Epidermal melanocyte (primary cell): Measurements from ENCODE around the gene SDC4.

ENCODE experiments used
- DNase-seq: peaks from one replicate; pipeline ENCODE4 v3.0.0; 2011; ENCODE audit warnings: low spot score; ENCODE audit not compliant: insufficient read length

SDC4 gene, protein sequence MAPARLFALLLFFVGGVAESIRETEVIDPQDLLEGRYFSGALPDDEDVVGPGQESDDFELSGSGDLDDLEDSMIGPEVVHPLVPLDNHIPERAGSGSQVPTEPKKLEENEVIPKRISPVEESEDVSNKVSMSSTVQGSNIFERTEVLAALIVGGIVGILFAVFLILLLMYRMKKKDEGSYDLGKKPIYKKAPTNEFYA

DNA sequence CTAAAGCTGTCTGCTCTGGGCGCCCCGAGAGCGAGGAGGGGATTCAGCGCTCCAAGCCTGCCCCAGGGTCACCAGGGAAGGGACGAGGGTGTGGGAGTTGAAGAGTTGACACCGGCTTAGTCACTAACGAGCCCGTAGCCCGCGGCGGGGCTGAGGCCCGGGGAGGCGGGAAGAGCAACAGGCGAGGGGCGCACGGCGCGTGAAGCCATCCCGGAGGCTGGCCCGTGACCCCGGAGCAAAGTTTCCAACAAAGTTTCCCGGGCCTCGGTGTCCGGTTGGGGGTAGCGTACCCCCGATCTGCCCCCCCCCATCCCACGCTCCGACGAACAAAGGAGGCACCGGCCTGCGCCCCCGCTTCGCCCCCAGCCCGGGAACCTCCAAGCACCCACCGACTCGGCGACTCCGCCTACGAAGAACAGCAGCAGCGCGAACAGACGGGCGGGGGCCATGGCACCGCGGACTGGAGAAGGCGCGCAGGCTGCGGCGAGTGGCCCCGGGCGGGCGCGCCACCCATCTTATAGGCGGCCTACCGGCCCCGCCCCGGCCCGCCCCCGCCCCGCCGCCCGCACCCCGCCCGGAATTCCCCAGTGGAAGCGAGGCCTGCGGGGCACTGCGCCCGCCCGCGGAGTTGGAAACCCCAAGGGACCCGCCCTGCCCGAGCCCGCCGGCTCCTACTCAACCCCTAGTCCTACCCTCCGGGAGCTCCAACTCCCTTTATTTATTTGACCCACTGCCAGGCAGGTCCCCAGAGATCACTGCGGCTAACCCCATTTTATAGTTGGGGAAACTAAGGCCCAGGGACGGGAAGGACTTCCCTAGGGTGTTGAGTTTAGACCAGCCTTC lies at the start of gene SDC4:
SDC4 (minus strand) TSS at position 489 of the 843 bp plus-strand sequence; CDS start at position 449, 40 bp downstream.
- DNase-seq: peak; percentile 76

DNA sequence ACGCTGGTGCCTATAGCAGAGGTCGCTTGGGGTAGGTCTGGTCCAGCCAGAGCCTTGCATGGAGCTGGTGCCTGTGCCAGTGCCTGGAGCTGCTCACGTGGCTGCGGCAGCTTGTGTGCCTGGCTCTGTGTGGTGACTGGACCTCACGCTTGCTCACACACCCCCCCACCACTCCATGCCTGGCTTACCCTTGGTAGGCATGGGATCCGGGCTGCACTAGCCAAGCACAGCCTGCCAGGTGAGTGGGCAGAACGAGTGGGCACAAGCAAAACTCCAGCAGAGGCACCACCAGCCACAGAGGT lies 46.8 kb upstream of the SDC4 start:
- no peak for DNase-seq

DNA sequence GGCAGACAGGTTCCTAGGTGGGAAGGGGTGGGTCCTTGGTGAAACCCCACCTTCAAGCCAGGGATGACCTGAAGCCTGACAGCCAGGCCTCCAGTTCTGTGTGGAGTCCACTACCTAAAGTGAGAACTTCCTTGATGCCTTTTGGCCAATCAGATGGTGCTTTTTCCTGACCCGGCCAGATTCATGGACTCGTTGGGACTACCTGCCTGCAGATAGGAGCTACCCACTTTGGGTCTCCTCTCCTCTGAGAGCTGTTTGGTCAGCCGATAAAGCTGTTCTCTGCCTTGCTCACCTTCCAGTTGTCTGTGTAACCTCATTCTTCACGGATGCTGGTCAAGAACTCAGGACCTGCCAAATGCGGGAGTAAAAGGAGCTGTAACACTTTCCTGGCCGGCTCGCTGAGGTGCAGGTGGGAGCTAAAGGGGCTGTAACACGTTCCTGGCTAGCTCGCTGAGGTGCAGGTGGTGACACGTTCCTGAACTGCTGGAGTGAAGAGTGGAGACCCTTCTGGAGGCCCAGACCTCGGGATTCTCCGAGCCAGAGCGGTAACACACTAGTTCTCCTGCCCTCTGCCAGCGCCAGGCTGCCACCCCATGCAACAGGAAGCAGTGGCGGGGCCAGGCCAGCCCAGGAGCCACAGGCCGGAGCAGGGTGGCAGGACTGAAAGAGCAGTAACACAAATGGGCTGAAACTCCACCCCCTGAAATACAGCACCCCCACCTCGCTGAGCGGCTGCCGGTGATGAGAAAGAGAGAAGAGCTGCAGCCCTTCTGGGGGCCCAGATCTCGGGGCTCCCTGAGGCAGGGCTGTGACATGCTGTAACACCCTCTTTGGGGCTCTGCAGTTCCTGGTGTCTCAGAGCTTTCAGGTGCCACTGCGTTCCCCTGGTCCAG lies 46.2 kb upstream of the SDC4 start:
- no peak for DNase-seq

DNA sequence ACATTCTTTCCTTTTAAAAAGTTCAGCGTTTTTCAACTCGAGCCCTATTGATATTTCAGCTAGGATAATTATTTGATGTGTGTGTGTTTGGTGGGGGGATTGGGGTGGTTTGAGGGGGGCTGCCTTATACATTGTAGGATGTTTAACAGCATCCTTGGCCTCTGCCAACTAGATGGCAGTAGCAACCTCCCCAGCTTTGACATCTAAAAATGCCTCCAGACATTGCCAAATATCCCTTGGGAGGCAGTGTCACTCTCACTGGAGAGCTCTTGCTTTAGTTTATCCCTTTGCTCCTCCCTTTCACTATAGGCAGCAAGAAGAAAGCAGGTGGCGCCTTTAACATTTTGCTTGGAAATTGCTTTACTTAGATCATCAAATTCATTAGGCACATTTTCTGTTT lies 44.5 kb upstream of the SDC4 start:
- DNase-seq: no peak

DNA sequence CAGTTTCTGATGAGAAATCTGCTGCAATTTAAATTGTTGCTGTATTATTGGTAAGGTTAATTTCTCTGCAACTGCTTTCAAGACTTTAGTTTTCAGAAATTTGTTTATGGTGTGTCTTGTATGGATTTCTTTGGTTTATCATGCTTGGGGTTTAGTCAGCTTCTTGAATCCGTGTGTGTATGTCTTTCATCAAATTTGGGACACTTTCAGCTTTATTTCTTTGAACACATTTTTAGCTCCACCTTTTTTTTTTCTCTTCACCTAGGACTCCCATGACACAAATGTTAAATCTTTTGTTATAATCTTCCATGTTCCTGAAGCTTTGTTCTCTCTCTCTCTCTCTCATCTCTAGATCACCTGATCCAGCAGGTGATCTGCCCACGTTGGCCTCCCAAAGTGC lies 43.3 kb upstream of the SDC4 start:
- no peak for DNase-seq

DNA sequence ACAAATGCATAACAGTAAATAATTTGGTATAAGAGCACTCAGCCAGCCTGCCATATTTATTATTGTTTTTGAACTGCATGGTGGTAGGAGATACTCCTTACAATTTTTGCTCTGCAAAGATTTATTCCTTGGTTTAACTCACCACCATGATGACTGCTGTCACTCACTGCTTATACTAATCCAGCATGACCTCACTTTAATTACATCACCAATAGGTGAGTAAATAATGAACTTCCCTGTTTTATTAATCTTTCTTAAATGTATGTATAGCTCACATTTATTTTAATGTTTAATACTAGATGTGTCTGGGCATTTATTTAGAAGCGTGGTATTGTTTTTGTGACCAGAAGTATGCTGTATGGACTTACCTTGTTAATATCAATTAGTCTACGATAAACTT lies 42.7 kb upstream of the SDC4 start:
- DNase-seq: no peak

DNA sequence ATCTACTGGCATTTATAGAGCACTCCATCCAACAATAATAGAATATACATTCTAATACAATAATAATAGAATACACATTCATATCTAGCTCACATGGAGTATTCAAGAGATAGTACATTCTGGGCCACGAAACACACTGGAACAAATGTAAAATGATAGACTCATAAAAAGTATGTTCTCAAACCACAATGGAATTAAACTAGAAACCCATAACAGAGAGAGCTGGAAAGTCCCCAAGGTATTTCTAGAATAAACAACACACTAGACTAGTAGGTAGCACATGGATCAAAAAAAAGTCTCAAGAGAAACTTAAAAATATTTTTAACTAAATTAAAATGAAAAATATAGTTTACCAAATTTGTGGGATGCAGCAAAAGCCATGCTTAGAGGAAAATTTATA lies 39.0 kb upstream of the SDC4 start:
- DNase-seq: no peak

DNA sequence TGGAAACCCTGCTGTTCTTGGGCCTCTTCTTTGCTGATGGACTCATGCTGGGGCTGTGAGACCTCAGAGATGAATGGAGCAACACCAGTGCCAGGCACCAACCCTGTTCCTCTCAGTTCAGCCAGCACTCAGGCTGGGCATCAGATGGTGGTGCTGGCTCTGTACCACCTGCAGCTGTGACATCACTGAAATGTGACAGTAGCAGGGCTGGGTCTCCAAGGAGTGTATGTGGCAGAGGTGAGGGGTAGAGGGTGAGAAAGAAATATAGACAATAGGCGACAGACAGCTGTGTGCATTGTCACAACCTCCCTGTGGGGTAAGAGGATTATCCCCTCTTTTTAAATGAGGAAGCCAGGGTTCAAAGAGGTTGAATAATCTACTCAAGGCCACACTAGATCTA lies 30.0 kb upstream of the SDC4 start, which contains the start of gene TP53TG5:
TP53TG5 (minus strand) TSS at position 135 of the 400 bp plus-strand sequence; CDS start at position 46, 89 bp downstream.
- DNase-seq: no peak

DNA sequence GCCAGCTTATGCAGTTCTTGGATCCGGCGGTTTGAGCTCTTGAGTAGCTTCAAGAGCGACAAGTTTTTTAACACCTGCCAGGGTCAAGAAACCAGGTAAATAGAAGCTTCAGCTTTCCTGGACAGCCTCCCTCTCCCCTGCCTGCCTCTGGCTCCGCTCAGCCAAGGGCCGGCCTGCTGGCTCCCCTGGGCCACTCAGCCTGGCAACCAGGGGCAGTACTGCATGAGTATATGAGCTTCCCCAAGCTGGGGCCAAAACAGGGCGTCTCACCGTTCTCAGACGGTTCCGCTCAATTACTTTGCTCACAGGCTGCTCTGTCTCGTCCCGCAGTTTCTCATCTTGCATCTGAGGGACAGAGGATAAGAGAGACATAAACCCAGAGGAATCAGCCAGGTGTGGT lies 29.0 kb upstream of the SDC4 start:
- DNase-seq: no peak

DNA sequence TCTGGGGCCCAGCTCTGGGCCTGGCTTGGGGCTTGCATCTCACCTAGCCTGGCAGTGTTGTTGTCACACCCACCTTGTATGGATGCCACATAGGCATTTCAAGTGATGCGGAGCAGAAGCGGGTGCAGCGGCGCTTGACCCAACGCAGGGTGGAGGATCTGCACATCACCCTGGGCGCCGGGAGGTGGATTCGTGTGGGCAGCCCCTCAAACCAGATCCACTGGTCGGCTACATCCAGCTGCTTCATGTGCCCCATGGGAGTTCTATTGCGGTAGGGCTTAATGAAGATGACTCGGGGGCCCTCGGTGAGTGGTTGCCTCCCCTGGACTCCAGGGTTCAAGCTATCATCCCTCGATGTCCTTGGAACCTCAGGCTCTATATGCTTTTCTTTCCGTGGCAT lies 26.7 kb upstream of the SDC4 start:
- no peak for DNase-seq

DNA sequence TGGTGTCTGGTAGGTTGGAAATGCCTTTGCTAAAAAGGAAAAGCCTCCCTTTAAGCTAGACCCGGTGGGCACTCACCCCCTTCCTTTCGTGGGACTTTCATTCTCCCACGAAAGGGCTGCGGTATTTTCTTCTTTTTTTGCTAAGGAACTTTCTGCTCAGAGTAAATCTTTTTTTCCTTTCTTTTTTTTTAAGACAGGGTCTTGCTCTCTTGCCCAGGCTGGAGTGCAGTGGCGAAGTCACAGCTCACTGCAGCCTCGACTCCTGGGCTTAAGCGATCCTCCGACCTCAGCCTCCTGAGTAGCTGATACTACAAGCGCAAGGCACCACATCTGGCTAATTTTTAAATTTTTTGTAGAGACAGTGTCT lies 25.9 kb upstream of the SDC4 start:
- DNase-seq: no peak

DNA sequence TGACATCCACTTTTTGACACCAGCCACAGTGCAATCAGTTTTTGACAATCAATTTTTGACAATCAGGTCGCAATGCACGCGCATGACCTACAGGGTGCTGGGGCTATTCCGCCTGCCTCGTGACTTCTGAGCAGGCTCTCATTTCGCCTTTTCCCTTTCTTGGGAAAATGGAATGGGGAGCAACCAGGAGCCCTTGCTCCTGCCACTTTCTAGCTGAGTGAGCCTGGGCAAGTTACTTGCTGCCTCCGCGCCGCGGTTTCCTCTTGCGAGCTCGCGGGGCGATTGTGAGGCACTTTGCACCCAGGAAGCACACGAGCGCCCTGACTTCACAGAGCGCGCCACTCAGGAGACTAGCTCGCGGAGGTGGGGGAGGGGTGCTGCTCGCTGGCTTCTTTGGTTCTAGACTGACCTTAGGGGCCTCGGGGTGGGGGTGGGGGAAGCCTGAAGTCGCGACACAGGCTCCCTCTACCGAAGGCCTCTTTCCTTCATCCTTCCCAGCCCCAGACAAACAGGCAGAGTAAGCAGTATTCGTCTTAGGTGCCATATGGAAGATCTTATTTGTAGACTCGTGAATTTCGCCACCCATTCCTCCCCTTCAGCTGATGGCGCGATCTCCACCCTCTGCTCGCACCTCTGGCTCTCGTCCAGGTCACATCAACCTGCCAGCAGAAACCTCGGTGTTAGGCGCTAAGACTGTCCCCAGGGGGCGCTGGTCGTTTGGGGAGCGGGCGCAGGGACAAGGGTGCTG lies 25.3 kb upstream of the SDC4 start:
- DNase-seq: peak; percentile 73

DNA sequence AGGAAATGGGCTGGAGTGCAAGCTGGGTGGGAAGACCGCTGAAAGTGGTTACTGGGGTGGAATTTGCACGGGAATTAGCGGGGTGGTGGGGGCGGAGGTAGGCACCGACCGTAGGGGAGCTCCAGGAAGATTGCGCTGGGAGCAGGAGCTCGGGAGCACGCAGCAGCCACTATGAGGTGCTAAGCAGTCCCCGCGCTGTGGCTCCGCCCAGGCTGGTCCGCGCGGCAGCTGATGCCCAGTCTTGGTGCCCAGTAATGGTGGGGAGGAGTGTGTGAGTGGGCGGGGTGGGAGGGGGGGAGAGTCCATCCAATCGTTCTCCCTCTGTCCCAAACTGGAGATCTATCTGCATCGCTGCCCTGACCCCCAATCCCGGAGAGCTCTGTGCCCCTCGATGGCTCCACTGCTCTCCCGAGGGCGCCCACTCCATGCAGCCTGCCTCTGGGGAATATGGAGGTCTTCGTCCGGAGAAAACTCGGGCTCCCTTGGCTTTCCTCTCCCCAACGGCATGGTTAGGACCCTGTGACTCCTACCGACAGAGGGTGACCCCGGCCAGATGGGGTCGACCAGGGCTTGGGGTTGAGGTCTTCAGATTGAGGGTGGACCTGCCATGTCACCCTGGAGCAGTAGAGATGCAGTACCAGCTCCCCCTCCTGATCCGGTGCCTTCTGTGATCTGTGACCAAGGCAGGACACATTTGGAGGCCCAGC lies 24.6 kb upstream of the SDC4 start:
- no peak for DNase-seq

DNA sequence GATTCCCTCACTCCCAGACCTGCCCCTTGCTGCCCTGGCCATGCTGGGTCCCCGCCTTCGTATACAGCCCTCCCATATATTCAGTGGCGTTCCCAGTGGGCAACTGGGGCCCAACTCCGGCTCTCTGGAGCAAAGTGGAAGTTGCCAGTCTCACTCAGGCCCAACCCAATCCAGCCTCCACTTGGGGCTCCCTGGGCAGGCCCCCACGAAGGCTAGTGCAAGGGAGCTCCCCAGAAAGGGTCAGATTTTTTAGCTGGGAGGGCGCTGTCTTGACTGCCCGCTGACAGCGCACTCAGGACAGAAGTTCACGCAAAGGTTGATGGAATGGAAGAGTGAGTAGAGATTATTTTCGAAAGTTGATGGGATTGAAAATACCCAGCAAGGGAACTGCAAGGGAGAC lies 24.0 kb upstream of the SDC4 start:
- no peak for DNase-seq

DNA sequence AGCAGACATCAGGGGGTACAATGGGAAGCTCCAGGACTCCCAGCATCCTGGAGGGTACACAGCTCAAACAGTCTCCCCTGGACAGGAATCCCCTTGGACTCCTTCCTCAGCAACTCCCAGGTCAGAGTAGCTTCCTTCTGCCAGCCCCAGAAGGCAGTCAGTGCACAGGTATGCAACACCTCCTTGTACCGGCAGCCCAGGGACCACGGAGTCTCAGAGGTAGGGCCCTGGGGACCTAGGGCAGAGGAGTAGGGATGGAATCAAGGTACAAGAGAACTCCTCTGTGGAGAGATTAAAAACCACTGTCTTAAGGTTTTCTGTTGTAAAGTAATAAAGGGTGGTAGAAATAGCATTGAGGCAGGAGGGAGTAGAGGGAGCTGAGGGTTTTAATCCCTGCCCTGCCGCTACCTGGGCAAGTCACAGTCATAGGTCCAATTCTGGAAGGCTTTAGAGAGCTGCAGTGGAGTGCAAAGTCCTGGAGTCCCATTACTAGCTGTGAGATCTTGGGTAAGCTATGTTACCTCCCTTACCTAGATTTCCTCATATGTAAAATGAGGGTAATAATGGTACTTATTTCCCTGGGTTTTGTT lies 22.4 kb upstream of the SDC4 start:
- no peak for DNase-seq

DNA sequence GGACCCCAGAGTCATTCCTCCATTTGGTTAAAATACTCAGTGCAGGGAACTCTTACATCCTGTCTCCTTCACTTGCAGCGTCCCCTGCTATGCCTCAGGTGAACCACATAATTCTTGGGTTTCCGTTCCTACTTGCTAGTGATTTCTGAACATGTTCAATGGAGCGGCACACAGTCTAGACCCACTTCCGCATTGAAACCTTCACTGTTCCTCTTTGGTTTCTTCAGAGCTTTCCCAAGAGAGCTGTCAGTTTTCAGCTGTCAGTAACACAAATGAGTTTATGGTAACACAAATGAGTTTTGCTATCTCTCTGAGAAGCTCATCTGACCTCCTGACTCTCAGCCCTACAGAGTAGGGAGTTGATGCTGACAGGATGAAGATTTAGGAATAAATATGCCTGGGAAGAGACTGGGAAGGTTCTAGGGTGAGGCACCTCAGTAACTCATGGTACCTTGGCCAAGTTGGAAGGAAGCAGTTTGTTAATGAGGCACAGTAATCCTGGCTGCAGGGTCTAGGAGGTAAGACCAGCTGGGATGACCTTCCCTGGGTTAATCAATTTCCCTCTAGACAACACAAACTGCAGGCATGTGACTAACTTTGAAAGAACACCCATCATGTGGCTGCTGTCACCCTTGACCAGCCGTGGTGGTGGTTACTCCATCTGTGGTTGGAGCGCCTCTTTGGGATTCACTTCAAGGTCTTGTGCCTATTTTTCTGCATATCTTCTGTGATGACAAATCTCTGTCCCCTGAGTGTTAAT lies 20.2 kb upstream of the SDC4 start:
- DNase-seq: no peak

DNA sequence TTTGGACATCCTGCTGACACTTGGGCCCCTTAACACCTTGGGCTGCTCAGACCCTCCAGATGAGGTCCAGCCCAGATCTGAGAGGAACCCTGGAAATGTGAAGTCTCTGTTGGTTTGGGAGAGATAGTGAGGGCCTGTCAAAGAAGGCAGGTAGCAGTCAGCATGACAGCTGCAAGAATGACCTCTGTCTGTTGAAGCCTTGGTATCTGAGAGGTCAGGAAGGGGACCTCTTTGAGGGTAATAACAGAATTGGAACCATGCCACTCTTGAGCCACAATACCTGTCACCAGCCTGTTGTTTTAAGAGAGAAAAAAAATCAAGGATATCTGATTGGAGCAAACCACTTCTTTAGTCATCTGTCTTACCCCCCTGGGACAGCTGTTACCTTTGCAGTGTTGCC lies 18.9 kb upstream of the SDC4 start:
- DNase-seq: no peak

DNA sequence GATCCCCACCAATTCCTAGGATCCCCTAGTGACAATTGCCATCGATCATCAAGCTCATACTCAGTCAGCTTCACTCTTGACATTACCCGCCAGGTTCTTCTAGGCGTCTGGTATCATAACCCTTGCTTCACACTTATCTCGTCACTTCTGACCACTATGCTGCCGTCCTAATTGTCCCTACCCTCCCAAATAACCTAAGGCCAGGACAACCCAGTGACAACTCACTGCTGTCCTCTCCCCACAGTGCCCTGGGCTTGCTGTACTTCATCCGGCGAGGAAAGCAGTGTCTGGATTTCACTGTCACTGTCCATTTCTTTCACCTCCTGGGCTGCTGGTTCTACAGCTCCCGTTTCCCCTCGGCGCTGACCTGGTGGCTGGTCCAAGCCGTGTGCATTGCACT lies 18.4 kb upstream of the SDC4 start:
- DNase-seq: no peak

DNA sequence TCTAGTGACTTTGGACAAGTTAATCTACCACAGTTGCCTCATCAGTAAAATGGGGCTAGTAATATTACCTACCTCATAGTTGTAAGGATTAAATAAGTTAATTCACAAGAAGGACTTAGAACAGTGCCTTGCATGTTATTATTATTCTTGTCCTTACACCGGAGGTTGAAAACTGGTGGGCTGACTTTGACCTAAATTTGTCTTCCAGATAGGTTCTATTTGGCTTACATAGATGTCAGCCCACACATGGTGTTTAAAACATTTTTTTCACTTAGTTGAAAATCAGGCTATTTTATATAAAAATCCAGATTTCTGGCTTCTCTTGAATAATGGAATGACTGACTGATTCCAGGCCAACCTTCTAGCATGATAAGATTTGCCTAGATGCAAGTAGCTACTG lies 18.0 kb upstream of the SDC4 start:
- no peak for DNase-seq

DNA sequence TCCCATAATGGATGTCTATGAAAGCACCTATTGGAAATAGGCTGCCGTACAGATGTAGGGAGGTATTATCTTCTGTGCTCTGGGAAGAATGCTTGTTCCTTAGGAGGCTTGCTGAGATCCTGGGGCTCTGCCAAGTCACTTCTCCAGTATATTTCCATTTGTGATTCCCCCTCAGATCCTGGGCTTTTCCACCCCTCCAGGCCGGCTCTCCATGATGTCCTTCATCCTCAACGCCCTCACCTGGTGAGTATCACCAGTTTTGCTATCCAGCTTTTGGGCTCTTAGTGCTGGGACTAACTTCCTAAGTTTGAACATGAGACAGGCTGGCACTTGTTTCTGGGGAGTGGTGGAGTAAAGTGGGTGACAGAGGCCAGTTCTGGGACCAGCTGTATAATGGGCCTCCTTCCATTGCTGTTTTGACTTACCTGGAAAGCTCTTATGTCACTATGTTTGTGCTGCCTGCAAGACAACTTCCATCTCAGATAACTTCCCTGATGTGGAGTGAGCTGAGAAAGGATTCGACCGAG lies 17.3 kb upstream of the SDC4 start:
- DNase-seq: no peak
